NCI-H774 (cell line): ENCODE measurements around the gene UVSSA.
"Not testable (repeated sequence)": the region's sequence is repeated elsewhere in the genome, so short reads cannot be mapped to it uniquely, and the experiment has no call there.

ENCODE experiments used
- DNase-seq: peaks from one replicate; lab custom pipeline; 2025; lab: John Stamatoyannopoulos, UW

Gene UVSSA

DNA sequence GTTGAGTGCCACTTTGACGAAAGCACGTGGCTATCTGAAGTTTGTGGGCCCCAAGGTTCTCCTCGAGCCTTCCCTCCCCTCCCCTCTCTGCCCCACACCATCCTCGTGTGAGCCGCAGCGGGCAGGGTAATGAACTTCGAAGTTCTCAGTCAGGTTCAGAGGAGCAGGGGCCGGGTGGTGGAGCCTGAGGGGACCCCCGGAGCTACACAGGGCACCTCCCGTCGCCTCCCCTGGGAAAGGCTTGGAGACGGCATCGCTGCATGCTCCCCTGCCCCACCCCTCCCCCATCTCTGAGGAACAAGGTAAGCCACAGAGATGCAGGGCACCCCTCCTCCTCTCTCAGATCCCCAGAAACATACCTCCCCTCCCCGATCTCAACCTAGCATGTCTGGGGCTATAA, 62.1 kb downstream of the UVSSA start:
- no peak for DNase-seq

DNA sequence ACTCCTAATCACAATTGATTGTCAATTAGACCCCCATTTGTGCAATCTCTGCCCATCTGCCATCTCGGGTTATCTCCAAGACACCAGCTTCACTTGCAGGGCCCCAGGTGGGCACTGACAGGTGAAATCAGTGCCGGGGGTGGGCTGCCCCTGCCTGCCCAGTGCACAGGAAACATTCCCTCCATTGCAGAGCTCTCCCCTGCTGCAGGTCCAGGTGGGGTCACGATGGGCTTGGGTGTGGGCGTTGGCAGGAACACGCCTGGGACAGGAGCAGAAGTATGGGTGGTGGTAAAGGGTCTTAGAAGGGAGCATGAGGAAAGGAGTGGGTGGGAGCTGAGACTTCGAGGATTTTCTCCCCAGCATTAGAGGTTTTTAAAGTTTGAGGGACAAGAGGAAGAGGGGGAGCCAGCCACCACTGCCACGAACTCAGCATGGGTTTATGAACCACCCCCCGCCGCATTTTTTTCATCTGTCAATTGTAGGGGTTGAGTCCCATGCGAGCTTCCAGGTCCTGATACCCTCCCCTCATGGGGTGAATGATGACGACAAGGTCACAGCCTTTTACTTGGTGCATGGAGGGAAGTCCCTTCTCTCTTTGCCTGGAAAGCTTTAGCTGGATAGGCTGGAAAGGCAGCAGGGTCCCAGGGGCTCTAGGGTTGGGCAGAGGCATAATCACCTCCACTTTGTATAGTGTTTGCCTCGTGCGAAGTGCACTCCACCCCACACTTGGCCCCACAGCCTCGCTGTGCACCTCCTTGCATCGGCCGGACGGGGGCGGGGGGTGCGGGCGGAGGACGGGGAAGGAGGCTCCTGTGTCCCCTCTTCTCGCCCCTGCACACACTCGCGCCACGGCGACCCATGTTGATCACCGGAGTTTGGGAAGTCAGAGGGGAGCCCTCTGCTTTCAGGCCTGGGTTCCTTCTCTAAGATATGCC, 62.8 kb downstream of the UVSSA start:
- DNase-seq, result no peak

DNA sequence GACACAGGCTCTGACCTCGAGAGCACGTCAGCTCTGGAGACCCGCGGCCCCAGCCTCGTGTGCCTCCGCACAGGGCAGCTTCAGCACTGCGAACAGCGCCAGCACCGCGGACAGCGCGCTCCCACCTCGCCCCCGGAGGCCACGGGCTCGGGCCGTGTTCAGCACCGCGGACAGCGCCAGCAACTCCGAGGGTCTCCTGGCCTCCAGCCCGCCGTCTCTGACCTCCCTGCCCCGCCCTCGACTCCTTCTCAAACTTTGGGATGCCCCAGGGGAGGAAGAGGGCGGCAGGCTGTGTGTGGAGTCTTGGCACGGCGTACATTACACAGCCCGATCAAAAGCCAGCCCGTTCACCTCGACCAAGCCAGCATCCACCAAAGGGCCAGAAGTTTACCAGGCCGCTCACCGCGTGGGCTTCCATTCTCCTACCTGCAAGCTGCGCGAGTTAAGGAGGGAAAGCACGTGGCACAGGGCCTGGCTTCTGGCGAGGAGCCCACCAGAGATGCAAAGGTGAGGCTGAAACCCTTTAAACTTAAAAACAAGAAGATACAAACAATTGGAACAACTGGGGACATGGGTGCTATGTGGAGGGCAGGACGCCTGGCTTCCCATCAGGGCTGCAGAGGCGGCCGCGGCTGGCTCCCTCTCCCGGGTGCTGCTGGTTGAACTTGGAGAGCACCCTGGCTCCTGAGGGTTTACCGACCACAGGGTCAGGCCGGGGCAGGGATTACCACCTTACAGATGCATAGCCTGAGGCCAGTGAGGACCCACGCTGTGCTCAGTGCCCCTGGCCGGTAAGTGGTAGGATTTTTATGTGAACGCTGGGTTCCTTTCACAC, 63.7 kb downstream of the UVSSA start:
- no peak for DNase-seq

DNA sequence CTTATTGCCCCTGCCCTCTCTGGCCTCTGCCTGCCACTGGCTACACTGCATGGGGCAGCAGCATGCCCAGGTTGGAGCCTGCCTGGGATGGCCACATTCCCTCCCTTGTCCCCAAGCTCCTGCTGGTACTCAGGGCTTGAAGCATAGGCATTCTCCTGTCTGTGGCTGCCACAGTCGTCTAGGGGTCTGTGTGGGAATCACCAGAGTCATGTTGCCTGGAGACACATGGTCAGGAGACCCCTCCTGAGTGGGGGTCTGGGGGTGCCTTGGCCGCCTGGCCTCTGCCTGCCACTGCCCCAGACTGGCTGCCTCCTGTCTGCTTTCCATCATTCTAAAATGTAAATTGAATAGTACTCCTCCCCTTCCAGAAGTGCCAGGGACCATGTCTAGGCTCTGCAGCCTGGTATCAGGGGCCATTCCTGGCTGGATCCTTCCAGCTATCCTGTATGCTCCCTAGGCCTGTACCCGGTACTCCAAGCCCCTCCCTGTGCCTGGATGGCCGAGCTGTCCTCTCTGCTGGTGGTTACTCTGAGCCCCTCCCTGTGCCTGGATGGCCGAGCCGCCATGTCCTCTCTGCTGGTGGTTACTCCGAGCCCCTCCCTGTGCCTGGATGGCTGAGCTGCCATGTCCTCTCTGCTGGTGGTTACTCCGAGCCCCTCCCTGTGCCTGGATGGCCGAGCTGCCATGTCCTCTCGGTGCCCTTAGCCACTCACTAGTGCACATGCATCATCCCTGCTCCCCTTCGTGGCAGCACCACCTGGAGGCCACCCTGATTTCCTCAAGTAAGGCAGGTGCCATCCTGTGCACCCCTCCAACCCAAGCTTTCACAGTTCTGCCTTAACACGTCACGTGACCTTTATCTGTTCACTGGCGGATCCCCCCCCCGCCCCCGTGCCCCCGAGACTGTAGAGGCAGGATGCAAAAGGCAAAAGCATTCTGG, 64.7 kb downstream of the UVSSA start:
- DNase-seq, result no peak

DNA sequence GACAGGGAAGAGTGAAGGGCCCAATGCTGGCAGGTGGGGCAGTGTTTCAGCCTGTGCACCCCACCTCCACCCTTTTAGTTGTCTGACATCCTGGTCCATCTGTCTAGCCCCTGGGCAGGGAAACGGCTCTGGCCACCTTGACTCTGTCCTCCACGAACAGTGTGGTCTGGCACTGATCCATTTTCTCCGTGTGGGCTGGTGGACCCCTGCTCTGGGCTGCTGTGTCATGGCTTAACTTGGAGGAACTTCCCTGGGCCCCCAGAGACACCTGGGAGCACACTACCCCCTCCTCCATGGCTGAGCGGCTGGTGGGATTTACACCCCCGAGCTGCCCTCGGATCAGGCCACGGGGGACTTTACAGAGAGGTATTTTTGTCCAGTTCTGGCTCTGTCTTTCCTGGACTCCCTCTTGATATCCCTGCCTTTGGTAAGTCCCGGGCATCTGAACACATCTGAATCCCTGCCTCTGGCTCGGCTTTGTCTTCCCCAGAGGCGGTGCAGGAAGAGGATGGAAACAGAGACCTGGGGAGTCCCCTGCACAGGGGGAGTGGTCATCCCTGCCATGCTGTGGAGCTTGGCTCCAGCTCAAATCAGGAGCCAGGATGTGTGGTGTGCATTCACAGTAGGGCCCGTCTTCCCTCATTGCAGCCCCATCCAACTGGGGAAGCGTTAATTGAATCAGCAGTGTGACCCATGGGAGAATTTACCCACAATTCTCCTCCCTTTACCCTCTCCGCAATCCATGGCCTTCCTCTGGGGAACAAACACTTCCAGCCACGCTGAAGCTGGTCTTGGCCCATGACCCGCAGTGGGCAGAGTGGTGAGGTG, 65.6 kb downstream of the UVSSA start:
- DNase-seq, result no peak

DNA sequence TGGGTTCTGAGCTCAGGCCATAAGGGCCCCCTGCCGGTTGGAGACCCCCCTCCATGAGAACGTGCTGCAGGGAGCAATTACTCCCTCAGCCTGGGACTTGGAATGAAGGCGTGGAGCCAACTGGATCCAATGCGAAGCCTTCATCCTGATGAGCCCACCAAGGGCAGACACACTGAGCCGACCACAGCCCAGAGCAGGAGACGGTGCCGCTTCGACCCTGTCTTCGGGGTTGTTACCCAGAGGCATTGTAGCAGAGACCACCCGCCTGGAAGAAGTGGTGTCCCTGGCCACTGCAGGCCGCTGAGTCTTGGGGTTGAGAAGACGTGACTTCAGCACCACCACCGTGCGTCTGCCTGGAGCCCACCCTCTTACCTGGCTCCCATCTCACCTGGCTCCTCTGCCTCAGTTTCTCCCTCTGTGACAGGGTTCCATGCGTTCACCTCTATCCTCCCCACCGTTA, 66.2 kb downstream of the UVSSA start:
- DNase-seq, result no peak

DNA sequence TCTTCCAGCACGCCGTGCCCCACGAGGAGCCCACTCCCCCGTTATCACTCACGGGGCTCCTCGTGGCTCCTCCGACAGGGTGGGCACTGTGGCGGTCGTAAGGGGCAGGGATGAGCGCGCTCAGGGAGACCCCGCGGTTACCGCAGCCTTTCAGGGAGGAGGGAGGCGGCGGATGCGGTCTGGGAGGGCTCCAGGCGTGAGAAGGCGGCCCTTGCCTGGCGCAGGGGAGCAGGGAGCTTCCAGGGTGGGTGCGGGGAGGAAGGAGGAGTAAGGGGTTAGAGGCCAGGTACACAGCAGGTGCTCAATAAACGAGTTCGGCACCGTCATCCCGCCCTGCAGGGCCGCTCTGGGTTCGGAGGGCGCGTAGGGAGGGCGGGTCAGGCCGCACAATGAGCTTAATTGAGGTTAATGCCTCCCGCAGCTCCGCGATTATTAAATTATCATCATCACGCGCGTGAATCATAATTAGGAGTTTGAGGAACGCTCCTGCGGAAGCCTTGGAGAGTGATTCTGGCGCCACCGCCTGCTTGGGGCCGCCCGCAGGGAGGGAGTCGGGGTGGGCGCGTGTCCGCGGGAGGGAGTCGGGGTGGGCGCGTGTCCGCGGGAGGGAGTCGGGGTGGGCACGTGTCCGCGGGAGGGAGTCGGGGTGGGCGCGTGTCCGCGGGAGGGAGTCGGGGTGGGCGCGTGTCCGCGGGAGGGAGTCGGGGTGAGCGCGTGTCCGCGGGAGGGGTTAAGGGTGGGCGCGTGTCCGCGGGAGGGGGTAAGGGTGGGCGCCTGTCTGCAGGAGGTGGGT, 66.9 kb downstream of the UVSSA start:
- DNase-seq, result no peak

DNA sequence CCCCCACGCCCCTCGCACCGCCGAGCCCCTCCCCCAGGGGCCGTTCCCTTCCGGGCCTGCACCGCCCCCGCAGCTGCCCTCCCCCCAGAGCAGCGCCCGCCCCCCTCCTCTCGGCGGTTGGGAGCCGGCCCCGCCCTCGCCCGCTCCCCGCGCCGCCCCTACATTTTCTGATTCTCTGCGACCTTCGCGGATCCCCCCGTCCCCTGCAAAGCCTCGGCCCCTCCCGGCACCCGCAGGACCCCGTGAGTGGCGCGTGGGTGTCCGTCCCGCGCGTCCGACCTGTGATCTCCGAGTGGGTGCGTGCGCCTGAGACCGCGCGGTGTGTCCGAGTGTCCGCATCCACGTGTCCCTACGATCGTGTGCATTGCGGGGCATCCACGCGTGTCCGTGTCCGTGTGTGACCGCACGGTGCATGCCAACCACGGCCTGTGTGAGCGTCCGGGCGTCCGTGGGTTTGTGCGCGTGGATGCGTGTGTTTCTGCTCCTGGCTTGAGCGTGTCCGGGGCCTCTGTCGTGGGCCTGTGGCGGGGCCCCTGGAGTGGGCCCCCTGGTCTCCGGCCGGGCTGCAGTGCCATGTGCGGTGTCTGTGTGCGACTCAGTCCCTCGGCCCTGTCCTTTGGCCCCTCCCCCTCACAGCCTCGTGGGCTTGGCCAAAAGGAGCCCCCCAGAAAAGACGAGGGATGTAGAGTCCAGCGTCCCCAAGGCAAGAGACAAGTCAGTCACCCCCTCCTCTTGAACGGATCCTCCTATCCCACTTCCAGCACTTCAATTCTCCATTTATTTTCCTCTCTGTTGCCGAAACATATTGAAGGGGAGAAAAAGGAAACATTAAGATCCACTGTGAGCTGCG, 68.0 kb downstream of the UVSSA start:
- no peak for DNase-seq

DNA sequence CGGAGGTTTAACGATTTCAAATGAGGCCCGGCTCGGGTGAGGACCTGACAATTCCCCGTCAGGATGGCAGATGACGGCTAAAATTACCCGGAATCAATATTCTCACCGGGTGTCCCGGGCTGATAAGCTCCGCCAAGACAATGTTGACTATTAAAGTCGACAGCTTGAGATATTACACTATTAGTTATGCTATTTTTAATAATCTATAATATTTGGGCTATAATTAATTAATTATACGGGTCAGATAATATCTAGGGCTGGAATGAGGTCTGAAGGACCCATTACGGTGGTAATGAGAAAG, 68.6 kb downstream of the UVSSA start:
- no peak for DNase-seq

DNA sequence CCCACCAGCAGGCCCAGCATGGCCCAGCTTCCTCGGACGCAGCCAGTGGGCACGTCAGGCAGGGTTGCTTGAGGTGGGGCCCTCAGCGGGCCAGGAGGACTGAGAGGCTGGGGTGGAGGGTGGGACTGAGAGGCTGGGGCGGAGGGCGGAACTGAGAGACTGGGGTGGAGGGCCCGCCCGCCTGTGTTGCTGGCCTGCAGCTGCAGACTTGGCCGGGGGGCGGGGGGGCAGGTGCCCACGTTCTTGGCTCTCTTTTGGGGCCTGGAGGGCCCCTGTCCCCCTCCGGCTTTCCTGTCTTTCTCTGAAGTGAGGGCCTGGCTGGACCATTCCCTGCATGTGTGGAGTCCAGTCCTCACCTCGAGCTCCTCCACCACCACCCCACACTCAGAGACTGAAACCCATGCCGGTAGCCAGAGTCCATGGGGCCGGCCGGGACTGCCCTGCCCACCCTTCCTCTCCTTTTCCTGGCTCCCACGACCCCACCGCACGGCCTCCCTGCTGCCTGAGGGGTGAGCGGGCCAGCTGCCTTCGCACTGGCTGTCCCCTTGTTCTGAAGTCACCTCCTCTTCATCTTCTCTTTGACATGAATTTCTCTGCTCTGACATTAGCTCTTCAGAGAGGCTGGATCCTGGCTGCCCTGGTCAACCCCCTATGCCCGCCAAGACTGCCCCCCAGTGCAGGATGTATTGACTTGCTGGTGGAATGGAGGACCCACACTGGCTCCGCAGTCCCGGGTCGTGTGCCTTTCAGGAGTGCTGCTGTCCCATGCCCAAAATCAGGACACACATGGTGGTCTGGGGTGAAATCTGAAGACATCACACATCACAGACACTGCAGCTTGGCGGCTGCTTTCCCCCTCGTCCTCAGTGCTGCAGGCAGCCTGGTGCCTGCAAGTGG, 69.3 kb downstream of the UVSSA start:
- DNase-seq, result no peak

DNA sequence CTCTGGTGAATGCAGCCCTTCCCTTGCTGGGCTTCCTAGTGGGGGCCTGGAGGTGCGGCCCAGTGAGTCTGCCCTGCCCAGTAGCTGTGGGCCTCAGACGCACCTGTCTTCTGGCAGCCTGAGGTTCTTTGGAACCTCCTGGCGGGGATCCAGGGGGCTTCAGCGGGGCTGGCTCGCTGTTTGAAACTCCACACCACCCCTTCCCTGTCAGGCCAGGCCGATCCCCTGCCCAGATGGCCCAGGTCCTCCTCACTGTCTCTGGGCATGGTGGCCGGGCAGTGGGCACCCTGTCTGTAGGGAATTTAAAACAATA, 69.9 kb downstream of the UVSSA start:
- no peak for DNase-seq

DNA sequence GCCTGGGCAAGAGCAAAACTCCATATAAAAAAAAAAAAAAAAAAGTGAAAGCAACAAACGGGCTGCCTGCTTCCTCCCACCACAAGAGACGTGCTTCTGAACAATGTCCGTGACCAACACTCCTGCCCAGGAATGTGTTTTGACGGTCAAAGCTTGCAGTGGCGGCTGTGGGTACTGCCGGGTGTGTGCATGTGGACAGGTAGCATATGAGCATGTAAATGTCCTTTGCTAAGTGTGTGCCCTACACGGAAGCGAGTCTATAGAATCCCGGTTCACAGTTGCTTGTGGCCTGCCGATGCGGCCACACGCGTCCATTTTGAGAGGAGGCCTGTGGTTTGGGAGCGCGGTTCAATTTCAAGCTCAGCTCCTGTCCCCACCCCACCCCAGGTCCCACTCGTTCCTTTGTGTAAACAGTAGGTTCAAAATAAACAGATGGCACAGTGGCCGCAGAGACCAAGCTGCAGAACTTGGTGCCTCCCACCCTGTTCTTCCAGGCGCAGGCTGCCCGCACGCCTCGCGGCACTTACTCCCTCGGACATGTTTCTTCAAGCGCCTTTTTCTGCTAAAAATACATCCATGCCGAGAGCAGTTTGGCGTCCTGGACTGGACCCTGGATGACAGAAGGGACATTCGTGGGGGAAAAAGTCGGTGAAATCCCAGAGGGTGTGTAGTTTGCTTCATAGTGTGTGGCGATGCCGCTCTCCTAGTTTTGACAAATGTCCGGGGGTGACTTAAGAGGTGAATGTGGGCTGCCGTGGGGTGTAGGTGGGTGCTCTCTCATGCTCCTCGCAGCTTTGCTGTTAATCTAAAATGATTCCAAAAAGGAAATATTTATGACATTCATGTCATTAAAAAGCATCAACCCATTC, 70.7 kb downstream of the UVSSA start:
- no peak for DNase-seq

DNA sequence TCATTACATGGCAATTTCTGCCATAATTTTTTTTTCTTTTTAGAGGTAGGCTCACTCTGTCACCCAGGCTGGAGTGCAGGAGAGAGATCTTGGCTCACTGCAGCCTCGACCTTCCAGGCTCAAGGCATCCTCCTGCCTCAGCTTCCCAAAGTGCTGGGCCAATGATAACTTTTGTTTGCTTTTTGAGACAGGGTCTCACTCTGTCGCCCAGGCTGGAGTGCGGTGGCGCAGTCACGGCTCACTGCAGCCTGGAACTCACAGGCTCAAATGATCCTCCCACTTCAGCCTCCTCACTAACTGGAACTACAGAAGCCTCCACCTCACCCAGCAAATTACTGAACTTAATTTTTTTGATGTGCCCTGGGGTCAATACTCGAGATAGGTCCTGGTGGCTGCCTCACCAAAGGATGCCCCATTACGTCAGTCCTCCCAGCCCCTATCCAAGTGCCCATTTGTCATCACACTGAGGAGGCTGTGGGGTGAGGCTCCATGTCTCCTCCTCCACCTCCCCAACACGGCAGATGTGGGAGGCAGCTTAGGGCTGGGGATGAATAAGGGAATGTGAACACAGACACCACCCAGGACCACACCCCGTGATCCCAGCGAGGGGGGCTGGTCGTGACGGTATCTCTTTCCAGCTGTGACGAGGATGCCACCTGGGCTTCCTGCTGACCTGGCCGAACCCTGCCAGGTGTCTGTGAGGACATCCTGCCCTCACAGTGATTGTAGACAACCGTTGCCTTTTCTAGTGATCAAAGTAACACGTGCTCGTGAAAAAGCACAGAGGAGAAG, 71.7 kb downstream of the UVSSA start:
- DNase-seq, result no peak

DNA sequence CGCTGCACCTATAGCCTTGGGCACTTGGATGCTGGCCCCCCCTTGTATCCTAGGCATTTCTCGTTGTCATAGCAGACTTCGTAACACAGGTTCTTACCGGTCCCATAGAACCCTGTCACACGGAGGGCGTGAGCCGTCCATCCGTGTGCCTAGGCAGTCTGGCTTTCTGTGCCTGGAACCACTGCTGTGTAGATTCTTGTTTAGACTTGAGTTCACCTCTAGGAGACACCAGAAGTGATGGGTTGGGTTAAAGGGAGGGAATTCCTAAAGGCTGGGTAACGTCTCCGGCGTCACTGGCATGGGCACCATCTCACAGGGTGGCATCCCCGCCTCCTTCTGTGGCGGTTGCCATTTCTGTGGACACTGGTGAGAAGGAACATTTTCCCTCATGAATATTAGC, 72.7 kb downstream of the UVSSA start:
- DNase-seq, result no peak

DNA sequence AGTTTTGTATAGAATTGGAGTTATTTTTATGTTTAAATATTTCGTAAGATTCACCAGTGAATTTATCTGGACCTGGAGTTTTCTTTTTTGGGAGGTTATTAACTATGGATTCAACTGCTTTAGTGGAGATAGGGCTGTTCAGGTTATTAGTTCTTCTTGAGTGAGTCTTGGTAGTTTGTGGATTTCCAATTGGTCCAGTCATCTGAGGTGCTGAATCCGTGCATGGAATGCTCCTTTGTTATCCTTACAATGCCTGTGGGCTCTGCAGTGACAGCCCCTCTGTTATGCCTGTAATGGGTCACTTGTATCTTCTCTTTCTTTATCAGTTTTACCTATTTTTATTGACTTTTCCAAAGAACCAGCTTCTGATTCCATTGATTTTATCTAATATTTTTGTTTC, 74.6 kb downstream of the UVSSA start:
- no peak for DNase-seq

DNA sequence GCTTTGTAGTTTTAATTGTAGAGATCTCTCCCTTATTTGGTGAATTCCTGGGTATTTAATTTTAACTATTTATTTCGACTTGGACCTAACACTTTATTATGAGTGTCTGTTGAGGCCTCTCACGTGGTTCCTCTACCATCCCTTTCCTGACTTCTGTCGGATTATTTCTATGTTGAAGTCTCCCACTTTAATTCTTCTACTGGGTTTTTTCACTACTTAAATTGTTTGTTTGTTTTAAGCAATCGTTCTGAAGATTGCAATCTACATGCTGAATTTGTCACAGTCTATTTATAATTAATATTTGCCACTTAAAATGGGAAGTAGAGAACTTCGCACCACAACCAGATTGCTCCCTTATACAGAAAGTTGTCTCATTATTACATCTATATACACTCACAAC, 80.0 kb downstream of the UVSSA start:
- no peak for DNase-seq

DNA sequence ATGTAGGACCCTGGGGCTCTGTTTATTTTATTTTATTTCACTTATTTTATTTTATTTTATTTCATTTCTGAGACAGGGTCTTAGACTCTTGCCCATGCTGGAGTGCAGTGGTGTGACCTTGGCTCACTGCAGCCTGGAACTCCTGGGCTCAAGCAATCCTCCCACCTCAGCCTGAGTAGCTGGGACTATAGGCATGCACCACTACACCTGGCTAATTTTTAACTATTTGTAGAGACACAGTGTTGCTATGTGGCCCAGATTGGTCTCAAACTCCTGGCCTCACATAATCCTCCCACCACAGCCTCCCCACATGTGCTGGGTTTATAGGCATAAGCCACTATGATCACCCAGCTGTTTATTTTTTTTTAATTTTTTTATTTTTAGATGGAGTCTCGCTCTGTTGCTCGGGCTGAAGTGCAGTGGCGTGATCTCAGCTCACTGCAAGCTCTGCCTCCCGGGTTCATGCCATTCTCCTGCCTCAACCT, 96.7 kb downstream of the UVSSA start:
- not testable (repeated sequence) for DNase-seq
